ENCODE measurements around the gene PICK1.

The PICK1 gene

DNA sequence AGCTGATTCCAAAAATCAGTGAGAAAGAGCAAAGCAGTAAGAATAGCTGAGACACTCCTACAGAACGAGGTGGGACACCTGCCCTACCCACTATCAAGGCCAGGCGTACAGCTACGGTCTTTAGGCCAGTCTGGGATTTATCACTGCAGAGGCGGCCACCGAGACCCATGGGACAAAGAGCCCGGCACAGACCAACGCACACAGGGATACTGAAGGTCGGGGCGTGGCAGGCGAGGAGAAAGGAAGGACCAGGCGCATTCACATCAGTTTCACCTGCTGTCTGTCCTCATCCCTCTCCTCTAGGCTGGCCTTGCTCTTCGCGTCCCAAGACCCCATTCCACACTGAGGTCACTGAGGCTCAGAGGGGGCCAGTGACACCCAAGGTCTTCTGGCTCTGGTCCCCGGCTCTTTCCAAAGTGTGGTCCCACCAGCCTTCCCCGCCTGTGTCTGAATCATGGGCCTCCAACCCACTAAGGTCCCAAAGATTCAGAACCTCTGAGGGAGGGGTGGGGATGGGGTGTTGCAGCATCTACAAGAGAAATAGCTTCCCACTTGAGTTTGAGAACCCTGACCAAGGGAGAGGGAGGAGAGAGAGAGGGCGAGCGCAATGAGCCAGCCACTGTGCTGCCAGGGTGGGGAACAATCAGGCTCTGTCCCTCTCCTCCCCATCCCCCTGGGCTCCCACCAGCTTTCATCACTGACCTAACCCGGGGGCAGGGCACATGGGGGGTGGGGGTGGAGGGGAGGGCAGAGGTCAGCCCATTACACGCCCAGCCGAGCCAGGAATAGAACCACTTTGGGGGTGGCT, 7.2 kb upstream of the PICK1 start:
- DNase-seq, result no peak

DNA sequence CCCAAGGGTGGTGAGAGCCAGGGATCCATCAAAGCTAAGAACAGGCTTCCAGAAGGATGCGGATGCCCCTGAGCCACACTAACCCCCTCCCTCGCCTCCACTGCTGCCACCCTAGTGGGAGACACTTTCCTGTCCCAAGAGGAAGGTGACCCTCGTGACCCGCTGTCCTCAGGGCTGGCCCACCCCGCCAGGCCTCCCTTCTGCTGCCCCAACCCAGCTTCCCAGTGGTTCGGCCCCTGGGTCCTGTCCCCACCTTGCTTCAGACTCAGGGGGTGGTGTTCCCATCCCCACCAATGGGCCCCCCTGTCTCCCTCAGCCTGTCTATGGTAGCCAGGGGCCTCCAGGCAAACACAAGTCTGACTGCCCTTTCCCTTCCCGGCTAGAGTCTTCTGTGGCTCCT, 6.5 kb upstream of the PICK1 start:
- no peak for DNase-seq

GRCh38 chr22:38051261-38051660, 5.9 kb upstream of the PICK1 start:
- DNase-seq, result no peak

DNA sequence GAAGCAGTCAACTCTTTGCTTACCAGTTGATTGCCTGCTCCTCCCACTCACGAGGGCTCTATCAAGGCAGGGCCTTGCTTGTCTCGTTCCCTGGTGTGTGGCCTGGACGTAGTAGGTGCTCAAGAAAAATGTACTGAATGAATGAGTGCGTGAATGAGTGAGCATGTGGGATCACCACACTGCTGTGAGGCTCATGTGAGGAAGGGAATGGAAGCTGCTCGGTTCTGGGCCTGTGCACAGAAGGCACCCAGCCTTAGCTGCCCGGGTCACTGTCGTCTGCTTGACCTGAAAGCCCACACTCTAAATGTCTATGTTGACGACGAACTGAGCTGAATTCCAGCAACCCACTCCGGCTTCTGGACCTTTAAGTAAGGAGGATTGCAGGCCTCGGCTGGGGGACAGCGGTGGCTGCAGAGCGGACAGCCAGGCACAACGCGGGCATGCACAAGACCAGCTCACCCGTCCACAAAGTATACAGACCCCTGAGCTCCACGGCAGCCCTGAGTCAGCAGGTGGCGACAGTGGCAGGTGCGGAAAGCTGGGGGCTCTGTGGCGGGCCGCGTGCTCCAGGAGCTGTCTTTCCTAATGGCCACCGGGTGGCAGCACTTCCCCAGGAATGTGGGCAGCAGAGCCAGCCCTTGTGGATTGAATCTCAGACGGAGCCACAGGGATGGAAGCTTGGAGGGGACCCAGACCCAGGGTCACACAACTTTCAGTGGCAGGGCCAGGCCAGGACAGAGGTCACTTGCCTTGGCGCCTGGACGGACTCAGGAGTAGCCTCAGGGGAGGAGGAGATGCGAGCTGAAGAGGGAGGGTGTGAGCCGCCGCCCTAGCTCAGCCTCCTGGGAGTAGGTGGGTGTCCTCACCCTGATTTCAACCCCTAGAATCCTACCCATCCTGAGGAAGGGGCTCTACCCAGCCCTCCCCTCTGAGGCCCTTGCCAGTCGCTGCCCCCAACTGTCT, 5.0 kb upstream of the PICK1 start:
- DNase-seq, result peak; percentile 91

- DNase-seq, result no peak
Measured at GRCh38 chr22:38062791-38063190, 5.6 kb downstream of the PICK1 start.

DNA sequence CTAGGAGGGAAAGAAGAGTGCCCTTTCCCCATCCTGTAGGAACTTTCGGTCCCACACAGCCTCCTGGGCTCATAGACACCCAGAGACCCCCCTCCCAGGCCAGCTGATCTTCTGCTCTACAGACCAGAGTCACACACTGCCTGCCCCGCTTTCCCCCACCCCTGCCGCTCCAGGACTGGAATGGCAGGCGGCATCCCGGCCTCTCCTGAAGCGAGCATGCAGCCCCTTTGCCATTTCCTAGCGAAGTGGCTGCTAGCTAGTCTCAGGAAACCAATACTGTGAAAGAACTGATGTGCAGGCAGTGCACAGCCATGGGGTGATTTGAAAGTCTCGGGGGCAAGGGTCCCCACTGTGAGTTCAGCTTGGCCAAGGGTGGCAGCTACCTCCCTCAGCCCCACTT, 8.3 kb downstream of the PICK1 start:
- no peak for DNase-seq

- DNase-seq, result no peak
Measured at GRCh38 chr22:38066381-38067027, 9.3 kb downstream of the PICK1 start.

- DNase-seq, result no peak
Measured at GRCh38 chr22:38067028-38067415, 9.8 kb downstream of the PICK1 start.

- DNase-seq, result no peak
Measured at GRCh38 chr22:38067761-38068360, 10.7 kb downstream of the PICK1 start.

- no peak for DNase-seq
Measured at GRCh38 chr22:38068641-38069371, 11.6 kb downstream of the PICK1 start.

DNA sequence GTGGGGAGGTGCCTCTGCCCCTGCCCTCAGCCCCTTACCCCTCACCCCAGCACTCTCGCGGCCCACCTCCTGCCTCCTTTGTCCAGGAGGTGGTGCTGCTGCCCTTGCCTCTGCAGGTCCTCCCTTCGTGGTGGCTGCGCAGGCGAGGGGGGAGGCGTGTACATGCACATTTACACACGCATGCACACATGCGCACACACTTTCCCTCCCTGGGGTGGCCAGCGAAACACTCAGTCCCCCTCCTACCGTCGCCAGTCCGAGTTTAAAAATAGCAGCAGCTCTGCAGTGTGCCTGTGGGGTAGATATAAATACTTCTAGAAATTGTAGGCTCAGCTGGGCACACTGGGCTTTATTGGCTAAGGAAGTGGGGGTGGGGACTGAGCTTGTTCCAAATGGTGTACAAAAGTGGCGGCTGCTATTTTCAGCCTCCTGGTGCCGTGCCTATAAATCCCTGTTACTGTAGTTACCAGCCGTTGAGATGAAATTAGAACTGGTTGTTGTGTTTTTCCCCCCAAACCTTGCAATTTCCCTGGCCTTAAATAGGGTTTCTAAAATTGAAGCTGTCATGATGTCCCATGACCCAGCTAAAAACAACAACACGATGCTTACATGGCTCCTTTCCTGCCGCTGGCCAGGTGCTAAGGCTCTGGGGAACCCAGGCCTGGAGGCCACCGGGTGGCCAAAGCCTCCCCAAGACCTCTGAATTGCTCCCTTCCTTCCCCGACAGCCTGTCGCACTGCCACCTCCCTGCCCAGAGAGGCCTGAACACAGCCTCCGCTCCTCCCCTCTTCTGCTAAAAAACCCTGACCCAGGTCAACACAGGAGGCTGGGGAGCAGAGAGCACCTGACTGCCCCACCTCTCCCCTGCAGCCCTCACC, 12.4 kb downstream of the PICK1 start:
- peak; percentile 65 for DNase-seq

GRCh38 chr22:38070250-38070921, 13.2 kb downstream of the PICK1 start:
- DNase-seq, result peak; percentile 35

GRCh38 chr22:38071421-38072321, 14.5 kb downstream of the PICK1 start:
- DNase-seq, result no peak

DNA sequence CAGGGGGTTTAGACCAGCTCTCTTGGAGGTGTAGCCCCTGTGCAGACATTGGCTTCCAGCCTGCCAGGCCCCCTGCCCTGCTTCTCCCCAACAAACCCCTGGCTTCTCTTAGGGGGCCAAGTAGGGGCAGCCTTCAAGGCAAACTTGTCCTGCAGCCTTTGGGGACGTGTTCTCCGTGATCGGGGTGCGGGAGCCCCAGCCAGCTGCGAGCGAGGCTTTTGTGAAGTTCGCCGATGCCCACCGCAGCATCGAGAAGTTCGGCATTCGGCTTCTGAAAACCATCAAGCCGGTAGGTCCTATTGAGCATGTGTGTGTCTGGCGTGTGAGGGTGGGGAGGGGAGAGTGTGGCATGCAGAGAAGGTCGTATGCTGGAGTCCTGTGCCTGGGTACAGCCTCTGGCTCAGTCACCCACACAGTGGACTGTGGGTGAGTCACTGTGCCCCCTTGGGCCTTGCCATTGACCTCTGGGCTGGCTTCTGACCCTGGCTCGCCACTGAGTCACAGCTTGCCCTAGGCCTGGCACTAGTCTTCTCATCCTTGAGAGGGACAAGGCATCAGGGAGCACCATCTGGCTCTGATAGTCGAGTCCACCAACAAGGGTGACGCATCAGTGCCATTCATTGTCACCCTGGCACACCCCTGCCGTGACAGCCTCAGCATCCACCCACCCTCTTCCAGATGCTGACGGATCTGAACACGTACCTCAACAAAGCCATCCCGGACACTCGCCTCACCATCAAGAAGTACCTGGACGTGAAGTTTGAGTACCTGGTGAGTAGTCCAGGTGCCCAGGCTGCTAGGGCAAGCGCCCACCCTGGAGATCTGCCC, 15.3 kb downstream of the PICK1 start:
- no peak for DNase-seq

DNA sequence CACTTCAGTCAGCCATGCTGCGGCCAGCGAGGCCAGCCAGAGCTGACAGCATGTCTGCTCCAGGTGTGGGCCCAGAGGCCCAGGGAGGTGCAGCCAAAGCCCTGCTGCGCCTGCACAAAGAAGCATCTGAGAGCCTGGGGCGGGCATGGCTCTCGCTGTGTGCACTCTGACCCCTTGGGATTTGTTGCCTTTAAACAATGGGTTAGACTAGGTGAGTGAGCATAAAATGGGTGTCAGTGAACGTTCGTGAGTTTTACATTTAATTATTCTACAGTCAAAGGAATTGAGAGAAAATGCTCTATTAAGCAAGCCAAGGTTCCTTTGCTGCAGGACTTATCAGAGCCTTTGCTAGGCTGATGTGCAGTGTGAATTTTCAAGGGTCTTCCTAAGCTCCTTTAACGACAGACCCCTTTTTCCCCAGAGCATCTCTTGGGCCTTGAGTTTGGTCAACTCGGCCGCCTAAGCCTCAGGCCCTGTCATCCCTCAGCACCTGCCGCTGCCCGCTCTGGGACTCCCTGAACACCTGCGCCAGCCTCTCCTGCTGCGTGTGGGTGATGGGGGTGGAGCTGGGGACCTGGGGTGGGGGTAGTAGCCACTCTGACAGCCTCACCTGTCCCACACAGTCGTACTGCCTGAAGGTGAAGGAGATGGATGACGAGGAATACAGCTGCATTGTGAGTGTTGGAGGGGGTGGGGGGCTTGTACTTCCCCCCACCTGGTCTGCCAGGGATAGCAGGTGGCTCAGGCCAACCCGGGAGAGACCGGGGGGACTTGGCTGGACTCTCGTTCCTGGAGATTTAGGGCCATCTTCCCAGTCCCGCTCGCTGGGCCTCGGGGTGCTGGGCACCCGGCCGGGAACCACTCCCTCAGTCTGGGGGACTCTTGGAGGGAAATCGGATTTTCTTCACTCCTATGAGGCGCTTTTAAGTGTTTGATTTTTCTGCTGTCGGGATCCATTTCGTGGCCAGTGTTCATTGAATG, 16.2 kb downstream of the PICK1 start:
- no peak for DNase-seq

GRCh38 chr22:38074181-38075104, 17.2 kb downstream of the PICK1 start:
- DNase-seq, result peak; percentile 55
